Spleen (tissue), 11 donors: ENCODE measurements around the gene ABRAXAS1. TPM values are rescaled to one million over a fixed set of nuclear protein-coding genes. Genes with fewer than 3 reads are reported as not detected.

Source experiments
- DNase-seq: peaks from one replicate; pipeline ENCODE4 v3.0.0-alpha.2; 2020
- H3K27ac ChIP-seq, 8 donors: fragments of 200-600 bp; sonication (generic) in 7 of 8; 1 replicate in 4 of 8; 2 replicates in 4 of 8; pipeline versions ENCODE4 v1.5.0 to v1.8.0; 2016 to 2021; ENCODE audit warnings: inconsistent platforms in 4 of 8, mild to moderate bottlenecking in 4 of 8, moderate library complexity in 1 of 8
- H3K27me3 ChIP-seq, 7 donors: fragments of 200-600 bp; sonication (generic) in 6 of 7; replicated peaks in 1 of 7; 1 replicate in 4 of 7; 2 replicates in 3 of 7; pipeline versions ENCODE4 v1.5.0 to v1.8.0; 2016 to 2021; ENCODE audit warnings: inconsistent platforms in 3 of 7, mild to moderate bottlenecking in 1 of 7
- H3K36me3 ChIP-seq, 6 donors: fragments of 200-600 bp; sonication (generic) in 5 of 6; 1 replicate in 4 of 6; 2 replicates in 2 of 6; pipeline versions ENCODE4 v1.5.0 to v1.8.0; 2016 to 2021; ENCODE audit warnings: inconsistent platforms in 2 of 6
- H3K4me1 ChIP-seq, 6 donors: fragments of 200-600 bp; sonication (generic) in 5 of 6; 1 replicate in 3 of 6; 2 replicates in 3 of 6; pipeline versions ENCODE4 v1.5.0 to v1.8.0; 2016 to 2021; ENCODE audit warnings: inconsistent platforms in 3 of 6
- H3K4me3 ChIP-seq, 8 donors: fragments of 200-600 bp; sonication (generic) in 7 of 8; 1 replicate in 4 of 8; 2 replicates in 4 of 8; pipeline versions ENCODE4 v1.5.0 to v1.8.0; 2016 to 2021; ENCODE audit warnings: inconsistent platforms in 4 of 8, mild to moderate bottlenecking in 4 of 8, moderate library complexity in 2 of 8
- H3K9me3 ChIP-seq, 8 donors: fragments of 200-600 bp; sonication (generic) in 7 of 8; 1 replicate in 4 of 8; 2 replicates in 4 of 8; pipeline versions ENCODE4 v1.5.0 to v1.8.0; 2016 to 2021; ENCODE audit warnings: inconsistent platforms in 4 of 8
- CTCF ChIP-seq, 11 experiments: fragments of 200-600 bp in 7 of 11; fragments of 450-650 bp in 4 of 11; sonication (generic) in 4 of 11; IDR thresholded peaks in 8 of 11; conservative IDR thresholded peaks in 3 of 11; 1 replicate in 7 of 11; 2 replicates in 4 of 11; pipeline versions ENCODE4 v1.4.0 to v1.8.0; 2016 to 2021; ENCODE audit warnings: antibody characterized with exemption in 11 of 11, inconsistent platforms in 4 of 11, mild to moderate bottlenecking in 1 of 11
- POLR2A ChIP-seq, 3 donors: fragments of 450-650 bp; IDR thresholded peaks; one replicate each; pipeline ENCODE4 v1.5.1; 2017; ENCODE audit warnings: antibody characterized with exemption in 3 of 3, mild to moderate bottlenecking in 1 of 3
- POLR2AphosphoS5 ChIP-seq, 3 donors: sonication (generic); formaldehyde crosslinking; IDR thresholded peaks; one replicate each; pipeline ENCODE4 v1.5.1; 2017; ENCODE audit warnings: antibody characterized with exemption in 3 of 3
- WGBS, 5 donors: extraction: QIAGEN DNeasy Blood & Tissue Kit in 3 of 5; methylation state at CpG; one replicate each; pipeline versions ENCODE4 v1.1.5 to v1.1.7; 2013 to 2018; 5-methylcytosine and 5-hydroxymethylcytosine counted together
- intact Hi-C: fragments of 100-400 bp; cut with DNase I; formaldehyde crosslinking; loops from one replicate; pipeline ENCODE4 v1.15.0; 2023; ENCODE audit warnings: low total_unique reads
- polyA plus RNA-seq, 3 donors: library from polyadenylated mRNA; stranded (reverse); fragments of 200-250 nt; gene quantifications; one replicate each; pipeline ENCODE4 v1.2.1, GENCODE V29; 2013
- total RNA-seq, 7 donors: library from RNA; depleted of rRNA in 3 of 7; stranded (reverse); fragments of >200 nt in 3 of 7; fragmentation: NEBNext Ultra II Directional in 4 of 7; extraction: Animal tissue kit (Norgen Biotek cat#: 25700) in 4 of 7; gene quantifications; one replicate each; pipeline versions ENCODE4 v1.1.0 to v1.2.1, GENCODE V29; 2016 to 2021
- donor health status: healthy with polysubstance abuse.
- donor health status: DM: no; HTN: no; CAD: no; lungs with moderate emphysema.
- donor health status: DM: no; HTN: no; CAD: no.
- donor health status: Bipolar disorder and iron deficiency.
- donor health status: healthy.
- donor health status: DM: no; HTN: no; CAD: no.
- donor health status: DM: yes; HTN: yes; CAD: no.

Gene ABRAXAS1
- total and polyA plus RNA-seq, 10 donors = 5.7 to 18.2 (median 11.0) TPM

- Histone ChIP-seq H3K27me3 (no peaks in the 10 kb centered on the region), H3K9me3 (no peaks in the 10 kb centered on the region), H3K36me3 (peaks cover 4 to 81% (median 37%) of the 10 kb centered on the region in 6 donors), H3K27ac (no peak overlapping the region), H3K4me3 (no peak overlapping the region), H3K4me1 (peaks cover 6 to 24% (median 10%) of the 10 kb centered on the region in 6 donors)
- 53 to 71% (median 66%) methylated on average over 2 of the region's 2 CpGs for WGBS, 5 donors
- intact Hi-C loops = no loop called here
- TF ChIP-seq POLR2A (IDR thresholded peaks at IDR 0.05) (no peak), POLR2AphosphoS5 (IDR thresholded peaks at IDR 0.05) (peak in 1 of 3 donors; percentile 26)
- no peak for DNase-seq
Observed at GRCh38 chr4:83449009-83449408, 35.9 kb downstream of the ABRAXAS1 start.

DNA sequence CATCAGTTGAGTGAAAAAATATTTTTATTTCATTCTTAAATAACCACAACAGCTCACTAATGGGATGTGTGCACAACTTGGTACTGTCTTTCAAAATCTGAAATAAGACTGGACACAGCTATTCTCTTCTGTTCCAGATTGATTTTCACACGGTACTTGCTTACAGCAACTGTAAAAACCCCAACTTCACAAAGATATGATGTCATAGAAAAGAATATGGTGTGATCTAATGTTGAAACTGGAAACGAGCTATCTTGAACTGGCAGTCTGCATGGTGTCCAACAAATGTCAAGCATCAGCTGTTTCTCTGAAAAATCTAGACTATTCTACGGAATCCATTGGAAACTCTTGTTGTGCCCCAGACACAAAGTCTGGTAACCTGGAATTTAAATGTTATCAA is 44.0 kb downstream of the ABRAXAS1 start:
- no peak for DNase-seq
- intact Hi-C loops = no loop called here
- Histone ChIP-seq H3K27ac (no peak overlapping the region), H3K27me3 (no peaks in the 10 kb centered on the region), H3K9me3 (no peaks in the 10 kb centered on the region), H3K4me1 (peaks cover 0 to 8% (median 0%) of the 10 kb centered on the region in 6 donors), H3K4me3 (no peak overlapping the region), H3K36me3 (peaks cover 5 to 100% (median 65%) of the 10 kb centered on the region in 6 donors)
- WGBS, 5 donors = 73 to 83% (median 78%) methylated on average over 3 of the region's 3 CpGs
- no peak for TF ChIP-seq POLR2AphosphoS5 (IDR thresholded peaks at IDR 0.05)
- TF ChIP-seq CTCF (IDR thresholded peaks at IDR 0.05 in 8 of 11, conservative IDR thresholded peaks at IDR 0.05 in 3 of 11) = no peak
- no peak for TF ChIP-seq POLR2A (IDR thresholded peaks at IDR 0.05)

DNA sequence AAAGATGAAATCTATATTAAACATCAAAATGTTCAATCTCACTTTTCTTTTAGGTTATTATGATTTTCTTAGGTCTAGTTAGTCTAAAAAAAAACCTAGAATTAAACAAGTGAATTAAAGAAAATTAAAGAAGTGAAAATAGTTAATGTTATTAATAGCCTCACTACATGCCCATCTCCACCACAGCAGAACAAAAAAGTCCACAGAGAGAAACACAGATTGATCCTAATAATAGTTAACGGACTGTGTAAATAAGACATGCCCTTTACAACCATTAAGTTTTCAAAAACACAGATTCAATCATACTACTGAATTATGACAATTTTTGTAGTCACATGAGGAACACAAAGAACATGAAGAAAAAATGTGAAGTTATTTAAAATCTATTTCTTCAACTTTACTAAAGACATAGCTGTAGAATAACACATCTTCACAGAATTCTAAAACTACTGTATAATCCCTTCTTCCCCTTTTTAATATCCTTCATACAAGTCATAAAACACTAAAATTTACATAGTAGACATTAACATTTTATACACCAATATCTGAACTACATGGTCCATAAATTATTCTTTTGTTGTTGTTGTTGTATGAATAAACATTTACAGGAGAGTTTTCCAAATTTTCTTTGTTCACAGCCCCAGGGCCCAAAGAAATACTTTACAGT is 44.6 kb downstream of the ABRAXAS1 start:
- H3K4me3 ChIP-seq = no peak overlapping the region
- no peak overlapping the region for H3K27ac ChIP-seq
- H3K4me1 ChIP-seq = peaks cover 0 to 8% (median 0%) of the 10 kb centered on the region in 6 donors
- intact Hi-C loops = no loop called here
- no peaks in the 10 kb centered on the region for H3K9me3 ChIP-seq
- DNase-seq = no peak
- H3K36me3 ChIP-seq = peaks cover 5 to 99% (median 61%) of the 10 kb centered on the region in 6 donors
- 67 to 78% (median 76%) methylated on average over 1 of the region's 1 CpG for WGBS, 5 donors
- no peaks in the 10 kb centered on the region for H3K27me3 ChIP-seq
- TF ChIP-seq POLR2A (IDR thresholded peaks at IDR 0.05) (no peak), CTCF (IDR thresholded peaks at IDR 0.05 in 8 of 11, conservative IDR thresholded peaks at IDR 0.05 in 3 of 11) (no peak), POLR2AphosphoS5 (IDR thresholded peaks at IDR 0.05) (no peak)

GRCh38 chr4:83438719-83439118 is 46.2 kb downstream of the ABRAXAS1 start:
- H3K27me3 ChIP-seq = no peaks in the 10 kb centered on the region
- H3K36me3 ChIP-seq = peaks cover 0 to 99% (median 57%) of the 10 kb centered on the region in 6 donors
- no peak overlapping the region for H3K4me3 ChIP-seq
- TF ChIP-seq POLR2A (IDR thresholded peaks at IDR 0.05) (no peak), CTCF (IDR thresholded peaks at IDR 0.05 in 8 of 11, conservative IDR thresholded peaks at IDR 0.05 in 3 of 11) (no peak), POLR2AphosphoS5 (IDR thresholded peaks at IDR 0.05) (no peak)
- intact Hi-C loops = no loop called here
- H3K4me1 ChIP-seq = peaks cover 0 to 8% (median 0%) of the 10 kb centered on the region in 6 donors
- DNase-seq = no peak
- H3K27ac ChIP-seq = no peak overlapping the region
- no peaks in the 10 kb centered on the region for H3K9me3 ChIP-seq
